Peyer's patch (tissue), 4 donors: Measurements from ENCODE around the gene PRKCA. TPM values are rescaled to one million over a fixed set of nuclear protein-coding genes. Genes with fewer than 3 reads are reported as not detected.
A peak's percentile ranks its signal among the peaks of the same experiment; 100 is the strongest.

Source experiments
- DNase-seq, 3 donors: peaks; one replicate each; pipeline ENCODE4 v3.0.0-alpha.2; 2017 to 2019
- H3K27ac ChIP-seq, 4 donors: fragments of 200-600 bp; sonication (generic); one replicate each; pipeline ENCODE4 v1.5.1; 2016 to 2019
- H3K27me3 ChIP-seq, 2 donors: fragments of 200-600 bp; sonication (generic); one replicate each; pipeline ENCODE4 v1.5.1; 2019
- H3K36me3 ChIP-seq, 3 donors: fragments of 200-600 bp; sonication (generic); one replicate each; pipeline ENCODE4 v1.5.1; 2016 to 2019
- H3K4me1 ChIP-seq, 4 donors: fragments of 200-600 bp; sonication (generic); one replicate each; pipeline ENCODE4 v1.5.1; 2016 to 2019
- H3K4me3 ChIP-seq, 4 donors: fragments of 200-600 bp; sonication (generic); 1 replicate in 3 of 4; 2 replicates in 1 of 4; pipeline ENCODE4 v1.5.1; 2016 to 2019; ENCODE audit warnings: mild to moderate bottlenecking in 1 of 4
- H3K9me3 ChIP-seq, 4 donors: fragments of 200-600 bp; sonication (generic); one replicate each; pipeline ENCODE4 v1.5.1; 2016 to 2019; ENCODE audit warnings: mild to moderate bottlenecking in 1 of 4
- CTCF ChIP-seq, 6 experiments: fragments of 450-650 bp in 4 of 6; fragments of 200-600 bp in 2 of 6; sonication (generic) in 1 of 6; IDR thresholded peaks; one replicate each; pipeline ENCODE4 v1.5.1; 2017 to 2019; ENCODE audit warnings: antibody characterized with exemption in 6 of 6, mild to moderate bottlenecking in 3 of 6, moderate library complexity in 1 of 6
- POLR2A ChIP-seq, 2 donors: fragments of 450-650 bp; IDR thresholded peaks; one replicate each; pipeline ENCODE4 v1.5.1; 2017; ENCODE audit warnings: antibody characterized with exemption in 2 of 2, mild to moderate bottlenecking in 2 of 2, moderate library complexity in 2 of 2
- total RNA-seq, 4 donors: library from RNA; depleted of rRNA; stranded (reverse); fragments of >200 nt; gene quantifications; one replicate each; pipeline ENCODE4 v1.1.0, GENCODE V29; 2016

PRKCA gene
- total RNA-seq, 4 donors from 2014 or later: 32.2 to 47.0 (median 43.5) TPM

GRCh38 chr17:66330646-66331037 lies 28.2 kb downstream of the PRKCA start:
- Histone ChIP-seq H3K4me3 (no peak overlapping the region), H3K27me3 (no peaks in the 10 kb centered on the region), H3K9me3 (no peaks in the 10 kb centered on the region), H3K36me3 (no peaks in the 10 kb centered on the region), H3K27ac (no peak overlapping the region), H3K4me1 (no peaks in the 10 kb centered on the region)
- no peak for DNase-seq
- TF ChIP-seq CTCF (IDR thresholded peaks at IDR 0.05): no peak
- no peak for TF ChIP-seq POLR2A (IDR thresholded peaks at IDR 0.05)

- TF ChIP-seq CTCF (IDR thresholded peaks at IDR 0.05): no peak
- no peak for TF ChIP-seq POLR2A (IDR thresholded peaks at IDR 0.05)
- H3K4me3 ChIP-seq: no peak overlapping the region
These were observed 28.8 kb downstream of the PRKCA start for GRCh38 chr17:66331038-66331816.

GRCh38 chr17:66335797-66336196 lies 33.4 kb downstream of the PRKCA start:
- Histone ChIP-seq H3K4me1 (peaks cover 0 to 7% (median 0%) of the 10 kb centered on the region in 4 donors), H3K27me3 (no peaks in the 10 kb centered on the region), H3K27ac (no peak overlapping the region), H3K9me3 (no peaks in the 10 kb centered on the region), H3K4me3 (no peak overlapping the region), H3K36me3 (no peaks in the 10 kb centered on the region)
- no peak for DNase-seq
- no peak for TF ChIP-seq CTCF (IDR thresholded peaks at IDR 0.05)
- no peak for TF ChIP-seq POLR2A (IDR thresholded peaks at IDR 0.05)

More at GRCh38 chr17:66331038-66331816, 28.8 kb downstream of the PRKCA start:
- no peaks in the 10 kb centered on the region for H3K27me3 ChIP-seq
- H3K36me3 ChIP-seq: no peaks in the 10 kb centered on the region
- H3K27ac ChIP-seq: peak overlapping the region in 1 of 4 donors; percentile 28
- H3K4me1 ChIP-seq: no peaks in the 10 kb centered on the region
- DNase-seq: no peak
- H3K9me3 ChIP-seq: no peaks in the 10 kb centered on the region

- H3K4me3 ChIP-seq: no peak overlapping the region
- peaks cover 0 to 19% (median 0%) of the 10 kb centered on the region in 4 donors for H3K4me1 ChIP-seq
- DNase-seq: no peak
- no peaks in the 10 kb centered on the region for H3K27me3 ChIP-seq
- H3K27ac ChIP-seq: no peak overlapping the region
- TF ChIP-seq CTCF (IDR thresholded peaks at IDR 0.05): no peak
- no peak for TF ChIP-seq POLR2A (IDR thresholded peaks at IDR 0.05)
- no peaks in the 10 kb centered on the region for H3K36me3 ChIP-seq
- H3K9me3 ChIP-seq: no peaks in the 10 kb centered on the region
These were observed 34.9 kb downstream of the PRKCA start for GRCh38 chr17:66337268-66337667.

GRCh38 chr17:66337866-66338485 lies 35.6 kb downstream of the PRKCA start:
- Histone ChIP-seq H3K9me3 (no peaks in the 10 kb centered on the region), H3K27me3 (no peaks in the 10 kb centered on the region), H3K4me1 (peaks cover 0 to 19% (median 0%) of the 10 kb centered on the region in 4 donors), H3K4me3 (no peak overlapping the region), H3K36me3 (no peaks in the 10 kb centered on the region), H3K27ac (no peak overlapping the region)
- no peak for DNase-seq
- TF ChIP-seq CTCF (IDR thresholded peaks at IDR 0.05) (no peak), POLR2A (IDR thresholded peaks at IDR 0.05) (no peak)
